ENCODE results near the gene CCDC136.

Gene CCDC136

GRCh38 chr7:128865996-128866877 is 74.5 kb downstream of the CCDC136 start:
- DNase-seq: no peak

- no peak for DNase-seq
Observed at GRCh38 chr7:128867241-128867640, 75.5 kb downstream of the CCDC136 start.

GRCh38 chr7:128867842-128868623 is 76.3 kb downstream of the CCDC136 start:
- DNase-seq: no peak

- no peak for DNase-seq
Observed at GRCh38 chr7:128868624-128869137, 76.9 kb downstream of the CCDC136 start.

DNA sequence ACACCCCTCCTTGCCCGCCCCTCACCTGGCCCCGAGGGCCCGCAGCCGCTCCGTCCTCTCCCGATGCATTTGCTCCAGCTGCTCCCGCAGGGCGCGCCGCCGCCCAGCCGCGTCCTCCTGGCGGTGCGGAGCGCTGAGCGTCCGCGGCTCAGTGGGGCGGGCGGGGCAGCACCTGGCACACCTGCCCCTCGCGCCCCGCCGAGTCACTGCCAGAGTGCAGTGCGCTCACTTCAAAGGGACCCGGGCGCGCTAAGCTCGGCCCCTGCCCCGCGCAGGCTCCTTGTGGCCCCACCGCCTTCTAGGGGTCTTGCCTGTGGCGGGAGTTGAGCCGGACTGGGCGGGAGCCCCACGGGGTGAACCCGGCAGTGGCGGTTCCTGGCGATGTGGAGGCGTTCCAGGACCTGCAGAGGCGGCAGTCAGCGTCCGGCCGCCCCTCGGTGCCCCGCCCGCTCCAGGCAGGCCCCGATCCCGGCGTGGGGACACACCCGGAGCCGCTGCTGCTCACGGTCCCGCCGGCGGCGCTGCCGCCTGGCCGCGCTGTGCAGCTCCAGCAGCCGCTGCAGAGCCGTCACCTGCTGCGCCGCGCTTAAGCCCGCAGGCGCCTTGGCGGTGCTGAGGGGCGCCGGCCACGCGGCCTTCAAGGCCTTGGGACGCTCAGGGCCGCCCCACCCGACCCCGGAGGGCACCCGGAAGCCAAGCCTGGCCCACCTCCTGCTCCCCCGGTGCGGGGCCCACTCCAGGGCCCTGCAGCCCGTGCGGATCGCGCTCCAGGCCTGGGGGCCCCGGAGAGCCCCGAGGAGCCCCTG is 77.6 kb downstream of the CCDC136 start:
- DNase-seq: peak; percentile 17 to 21

DNA sequence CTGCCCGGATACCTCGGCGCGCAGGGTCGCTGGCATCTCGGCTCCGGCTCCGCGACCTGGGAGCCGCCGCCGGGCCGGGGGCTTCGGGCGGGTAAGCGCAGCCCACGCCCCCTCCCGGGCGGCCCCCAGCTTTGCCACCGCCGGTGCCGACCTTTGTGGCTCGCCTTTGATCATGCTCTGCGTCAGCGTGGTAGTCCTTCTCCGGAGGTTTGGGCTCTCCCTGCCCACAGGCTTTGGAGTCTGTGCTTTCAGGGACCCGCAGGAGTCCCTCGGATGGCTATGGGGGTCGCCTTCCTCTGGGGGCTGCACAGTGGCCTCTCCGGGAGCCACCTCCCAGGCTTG is 78.1 kb downstream of the CCDC136 start:
- DNase-seq: peak in 1 of 2 experiments; percentile 9

DNA sequence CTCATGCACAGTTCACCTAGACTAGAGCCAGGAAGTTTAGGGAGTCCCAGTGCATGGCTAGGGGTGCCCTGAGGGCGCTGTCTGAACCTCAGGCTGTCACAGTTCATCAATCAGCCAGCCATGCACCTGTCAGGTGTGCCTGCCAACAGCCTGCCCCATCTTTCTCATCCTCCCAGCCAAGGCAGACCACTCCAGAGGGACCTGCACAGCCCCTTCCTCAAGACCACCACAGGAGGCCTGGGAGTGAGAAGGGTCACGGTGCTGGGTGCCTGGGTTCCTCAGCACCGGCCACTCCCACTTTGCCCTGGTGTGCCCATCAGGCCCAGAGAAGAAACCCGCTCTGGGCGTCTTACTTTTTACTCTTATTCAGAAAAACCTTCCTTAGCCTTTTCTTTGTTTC is 79.3 kb downstream of the CCDC136 start:
- no peak for DNase-seq
